Measurements from ENCODE around the gene NOL9.
"Not testable (repeated sequence)": the region's sequence is repeated elsewhere in the genome, so short reads cannot be mapped to it uniquely, and the experiment has no call there.

The NOL9 gene

GRCh38 chr1:6501279-6501813, 53.0 kb downstream of the NOL9 start:
- DNase-seq: no peak

DNA sequence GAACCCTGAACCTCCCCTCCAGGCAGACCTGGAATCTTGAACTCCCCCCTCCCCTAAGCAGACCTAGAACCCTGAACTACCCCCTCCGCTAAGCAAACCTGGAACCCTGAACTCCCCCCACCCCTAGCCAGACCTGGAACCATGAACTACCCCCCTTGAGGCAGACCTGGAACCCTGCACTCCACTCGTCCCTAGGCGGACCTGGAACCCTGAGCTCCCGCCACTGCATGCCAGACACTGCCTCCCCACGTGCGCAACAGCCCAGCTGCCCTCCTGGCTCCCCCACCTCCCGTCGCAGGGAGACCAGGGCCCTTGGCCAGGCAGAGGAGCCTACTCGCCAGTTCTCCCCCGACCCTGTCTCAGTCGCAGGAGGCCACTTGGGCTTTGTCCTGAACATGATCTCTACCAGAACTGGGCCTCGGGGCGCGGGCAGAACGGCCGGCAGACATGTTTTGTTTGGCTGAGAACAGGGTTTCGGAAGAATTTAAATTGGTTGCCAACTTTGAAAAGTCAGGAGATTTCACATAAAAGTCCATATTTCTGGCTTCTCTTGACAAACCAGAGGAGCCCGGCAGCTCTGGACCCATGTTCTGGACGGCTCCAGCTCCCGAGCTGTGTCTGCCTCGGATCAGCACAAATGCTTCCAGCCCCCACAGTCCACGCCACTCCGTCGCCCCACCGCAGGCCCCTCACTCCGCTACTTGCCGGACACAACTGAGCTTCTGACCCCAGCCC, 53.6 kb downstream of the NOL9 start:
- no peak for DNase-seq

DNA sequence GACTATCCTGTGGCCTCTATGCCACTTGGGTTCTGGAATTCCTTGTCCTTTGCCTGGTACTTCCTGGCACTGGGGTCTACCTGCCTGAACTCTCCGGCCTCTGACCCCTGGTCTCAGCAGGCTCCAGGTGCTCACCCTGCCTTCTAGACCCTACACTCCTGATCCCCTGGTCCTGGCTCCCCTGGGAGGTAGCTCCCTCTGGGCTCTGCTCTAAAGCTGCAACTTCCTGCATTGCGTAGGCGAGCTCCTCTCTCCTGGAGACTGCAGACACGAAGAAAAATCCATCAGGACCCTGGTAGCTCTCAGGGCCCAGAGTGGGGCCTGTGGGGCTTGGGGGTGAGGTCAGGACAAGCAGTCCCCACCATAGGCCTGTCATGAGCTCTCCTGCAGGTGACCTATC, 55.0 kb downstream of the NOL9 start:
- no peak for DNase-seq

GRCh38 chr1:6498576-6499111, 55.7 kb downstream of the NOL9 start:
- DNase-seq: no peak

- no peak for DNase-seq
Observed at GRCh38 chr1:6497867-6498575, 56.3 kb downstream of the NOL9 start.

DNA sequence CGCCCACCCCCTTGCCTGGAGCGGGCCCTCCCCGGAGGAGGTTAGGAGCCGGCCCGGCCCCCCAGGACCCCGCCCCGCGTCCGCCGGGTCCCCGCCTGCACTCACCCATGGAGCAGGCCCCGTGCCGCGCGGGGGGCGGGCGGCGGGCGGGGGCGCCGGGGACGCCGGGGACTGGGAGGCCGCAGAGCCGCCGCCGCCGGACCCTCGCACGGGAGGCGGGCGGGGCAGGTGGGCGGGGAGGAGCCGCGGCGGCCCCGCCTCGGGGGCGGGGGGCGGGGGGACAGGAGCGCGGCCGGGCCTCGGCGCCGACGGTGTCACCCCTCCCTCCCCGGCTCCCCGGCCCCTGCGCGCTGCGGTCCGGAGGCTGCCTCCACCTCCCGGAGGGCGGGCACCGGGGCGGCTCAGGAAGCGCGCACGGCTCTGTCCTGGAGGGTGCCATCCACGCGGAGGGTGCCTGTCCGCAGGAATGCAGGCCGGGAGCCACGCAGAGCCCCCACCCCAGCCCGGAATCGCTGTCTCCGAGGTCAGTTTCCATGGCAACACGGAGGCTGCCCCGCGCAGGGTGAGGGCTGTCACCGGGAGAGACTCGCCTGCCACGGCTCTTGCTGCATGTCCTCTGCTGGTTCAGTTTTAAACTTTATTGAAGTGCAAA, 57.0 kb downstream of the NOL9 start:
- peak; percentile 54 for DNase-seq

DNA sequence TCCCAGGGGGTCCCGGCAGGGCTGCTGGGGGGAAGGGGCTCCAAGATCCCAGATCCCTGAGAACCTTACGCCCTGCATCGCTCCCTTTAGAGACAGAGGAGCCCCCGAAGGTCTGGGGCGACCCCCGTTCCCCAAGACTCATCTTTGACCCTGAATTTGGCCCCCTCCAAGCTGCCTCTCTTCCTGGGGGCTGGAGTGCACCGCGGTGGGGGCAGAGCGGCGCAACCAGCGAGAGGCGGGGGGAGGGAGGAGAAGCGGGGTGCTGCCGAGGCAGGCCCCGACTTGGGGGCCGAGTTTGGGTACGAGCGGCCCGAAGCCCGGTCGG, 57.5 kb downstream of the NOL9 start:
- DNase-seq: no peak

DNA sequence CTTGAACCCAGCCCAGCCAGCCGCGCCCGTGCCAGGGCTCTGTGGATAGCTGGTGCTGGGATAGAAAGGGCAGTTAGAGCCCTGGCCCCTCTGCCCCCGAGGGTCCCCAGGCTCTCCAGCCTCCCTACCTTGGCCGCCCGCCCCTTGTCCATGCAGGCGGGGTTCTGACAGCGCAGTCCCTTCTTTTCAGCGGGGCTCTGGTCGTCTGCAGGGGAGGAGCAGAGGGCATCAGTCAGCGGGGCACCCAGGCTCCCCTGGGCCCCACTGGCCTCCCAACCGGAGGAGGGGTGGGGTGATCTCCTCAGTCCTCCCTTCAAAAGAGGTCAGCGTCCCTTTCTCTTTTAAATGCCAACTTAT, 58.0 kb downstream of the NOL9 start:
- no peak for DNase-seq

GRCh38 chr1:6495540-6496364, 58.6 kb downstream of the NOL9 start:
- DNase-seq: no peak

DNA sequence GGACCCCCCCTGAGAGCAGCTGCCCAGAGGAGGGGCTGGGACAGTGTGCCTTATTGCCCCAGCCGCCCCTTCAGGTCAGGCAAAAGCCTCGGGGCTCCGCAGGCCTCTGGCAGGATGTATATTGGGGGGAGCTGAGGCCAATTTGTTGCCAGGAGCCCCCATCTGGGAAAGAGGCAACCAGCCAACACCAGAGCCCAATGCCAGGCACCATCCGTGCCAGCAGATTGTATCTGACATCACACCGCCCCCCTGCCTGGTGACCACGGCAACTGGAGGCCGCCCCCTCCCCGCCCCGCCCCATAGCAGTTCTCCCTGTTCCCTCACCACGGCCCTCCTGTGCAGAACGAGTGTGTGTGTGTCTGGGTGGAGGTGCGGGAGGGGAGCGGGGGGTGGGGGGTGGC, 59.3 kb downstream of the NOL9 start:
- no peak for DNase-seq

DNA sequence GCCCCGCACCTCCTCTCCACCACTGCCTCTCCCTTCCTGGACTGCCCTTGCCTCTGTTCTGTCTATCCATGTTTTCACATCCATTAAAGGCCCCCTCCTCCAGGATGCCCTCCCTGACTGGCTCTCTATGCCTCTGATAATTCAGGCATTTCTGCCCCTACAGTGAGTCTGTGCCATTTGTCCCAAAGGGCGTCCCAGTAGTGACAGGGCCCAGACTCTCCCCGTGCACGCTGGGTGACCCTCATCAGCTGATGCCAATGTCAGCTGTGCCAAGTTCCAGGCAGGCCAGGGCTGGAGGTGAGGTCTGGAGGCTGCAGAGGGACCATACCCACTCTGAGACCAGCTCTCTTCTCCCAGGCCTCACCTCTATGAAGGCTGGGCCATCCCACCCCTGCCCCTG, 59.7 kb downstream of the NOL9 start:
- DNase-seq: no peak

- DNase-seq: not testable (repeated sequence)
Observed at GRCh38 chr1:6493834-6494223, 60.5 kb downstream of the NOL9 start.

GRCh38 chr1:6491966-6492365, 62.3 kb downstream of the NOL9 start:
- no peak for DNase-seq

GRCh38 chr1:6491480-6491962, 62.8 kb downstream of the NOL9 start, which contains the start of gene PLEKHG5:
TSS of gene PLEKHG5 (minus strand) at chr1:6491667. CDS start at chr1:6477571, 14,096 bp downstream.
- no peak for DNase-seq

- DNase-seq: no peak
Observed at GRCh38 chr1:6491081-6491449, 63.2 kb downstream of the NOL9 start.

GRCh38 chr1:6490181-6491080, 63.9 kb downstream of the NOL9 start:
- peak; percentile 42 to 52 for DNase-seq

GRCh38 chr1:6489799-6490180, 64.5 kb downstream of the NOL9 start:
- peak; percentile 80 for DNase-seq

- DNase-seq: no peak
Observed at GRCh38 chr1:6489383-6489765, 64.9 kb downstream of the NOL9 start.

GRCh38 chr1:6488602-6489382, 65.5 kb downstream of the NOL9 start:
- DNase-seq: no peak

- DNase-seq: no peak
Observed at GRCh38 chr1:6487804-6488484, 66.4 kb downstream of the NOL9 start.
